IPS-18c (cell line): Measurements from ENCODE around the gene CDH4.

Experiments
- H3K4me3 ChIP-seq: 2 replicates; pipeline ENCODE4 v1.7.0; 2013; ENCODE audit warnings: low read depth, mild to moderate bottlenecking, low read length, moderate library complexity; ENCODE audit not compliant: insufficient read depth
- H3K9me3 ChIP-seq: one replicate; pipeline ENCODE4 v1.6.1; 2013; ENCODE audit warnings: mild to moderate bottlenecking, low read length, moderate library complexity; ENCODE audit not compliant: control insufficient read depth, insufficient read depth

The CDH4 gene

GRCh38 chr20:61916318-61916891 lies 664.3 kb downstream of the CDH4 start:
- Histone ChIP-seq H3K9me3 (no peaks in the 10 kb centered on the region), H3K4me3 (no peak overlapping the region)

- H3K9me3 ChIP-seq, result no peaks in the 10 kb centered on the region
- no peak overlapping the region for H3K4me3 ChIP-seq
These were observed 665.5 kb downstream of the CDH4 start for GRCh38 chr20:61917474-61918145.

GRCh38 chr20:61918548-61918947 lies 666.5 kb downstream of the CDH4 start:
- Histone ChIP-seq H3K4me3 (no peak overlapping the region), H3K9me3 (no peaks in the 10 kb centered on the region)

- no peak overlapping the region for H3K4me3 ChIP-seq
- no peaks in the 10 kb centered on the region for H3K9me3 ChIP-seq
These were observed 667.2 kb downstream of the CDH4 start for GRCh38 chr20:61919239-61919638.

- Histone ChIP-seq H3K9me3 (no peaks in the 10 kb centered on the region), H3K4me3 (no peak overlapping the region; the same call in 1 of the 2 replicates)
These were observed 667.8 kb downstream of the CDH4 start for GRCh38 chr20:61919675-61920365.

GRCh38 chr20:61922411-61922810 lies 670.4 kb downstream of the CDH4 start:
- Histone ChIP-seq H3K4me3 (no peak overlapping the region), H3K9me3 (no peaks in the 10 kb centered on the region)

GRCh38 chr20:61922936-61923335 lies 670.9 kb downstream of the CDH4 start:
- Histone ChIP-seq H3K9me3 (no peaks in the 10 kb centered on the region), H3K4me3 (no peak overlapping the region)

- Histone ChIP-seq H3K4me3 (no peak overlapping the region), H3K9me3 (no peaks in the 10 kb centered on the region)
These were observed 671.5 kb downstream of the CDH4 start for GRCh38 chr20:61923371-61924166.

GRCh38 chr20:61924211-61924857 lies 672.3 kb downstream of the CDH4 start:
- Histone ChIP-seq H3K4me3 (no peak overlapping the region), H3K9me3 (no peaks in the 10 kb centered on the region)

- Histone ChIP-seq H3K9me3 (no peaks in the 10 kb centered on the region), H3K4me3 (no peak overlapping the region)
These were observed 672.9 kb downstream of the CDH4 start for GRCh38 chr20:61924858-61925554.

- no peaks in the 10 kb centered on the region for H3K9me3 ChIP-seq
- H3K4me3 ChIP-seq, result no peak overlapping the region
These were observed 673.6 kb downstream of the CDH4 start for GRCh38 chr20:61925555-61926252.

- Histone ChIP-seq H3K9me3 (no peaks in the 10 kb centered on the region), H3K4me3 (no peak overlapping the region)
These were observed 674.2 kb downstream of the CDH4 start for GRCh38 chr20:61926253-61926613.

GRCh38 chr20:61926796-61927192 lies 674.7 kb downstream of the CDH4 start:
- no peak overlapping the region for H3K4me3 ChIP-seq
- no peaks in the 10 kb centered on the region for H3K9me3 ChIP-seq

GRCh38 chr20:61927193-61927825 lies 675.2 kb downstream of the CDH4 start:
- no peaks in the 10 kb centered on the region for H3K9me3 ChIP-seq
- no peak overlapping the region for H3K4me3 ChIP-seq

GRCh38 chr20:61927826-61928541 lies 675.9 kb downstream of the CDH4 start:
- Histone ChIP-seq H3K4me3 (no peak overlapping the region), H3K9me3 (no peaks in the 10 kb centered on the region)
